Left lung (tissue), 10 donors: ENCODE results near the gene PUM1. TPM values are rescaled to one million over a fixed set of nuclear protein-coding genes. Genes with fewer than 3 reads are reported as not detected.
A peak's percentile ranks its signal among the peaks of the same experiment; 100 is the strongest.

ENCODE experiments used
- ATAC-seq: fragments of 200-7000 bp; cut with Tn5 transposase; one replicate; pipeline ENCODE4 v1.9.1; 2020; ENCODE audit warnings: moderate library complexity
- DNase-seq, 4 donors: peaks; one replicate each; pipeline ENCODE4 v3.0.0-alpha.2; 2013 to 2020
- H3K27ac ChIP-seq, 2 donors: fragments of 200-600 bp; sonication (generic) in 1 of 2; one replicate each; pipeline versions ENCODE4 v1.5.0 to v1.8.0; 2020 to 2021
- H3K27me3 ChIP-seq, 2 donors: fragments of 200-600 bp; sonication (generic) in 1 of 2; one replicate each; pipeline versions ENCODE4 v1.5.0 to v1.8.0; 2020 to 2021
- H3K36me3 ChIP-seq, 2 donors: fragments of 200-600 bp; sonication (generic) in 1 of 2; one replicate each; pipeline versions ENCODE4 v1.5.0 to v1.8.0; 2020 to 2021
- H3K4me1 ChIP-seq, 2 donors: fragments of 200-600 bp; one replicate each; pipeline ENCODE4 v1.8.0; 2021
- H3K4me3 ChIP-seq, 2 donors: fragments of 200-600 bp; sonication (generic) in 1 of 2; one replicate each; pipeline versions ENCODE4 v1.5.0 to v1.8.0; 2020 to 2021; ENCODE audit warnings: mild to moderate bottlenecking in 1 of 2
- H3K9me3 ChIP-seq, 2 donors: fragments of 200-600 bp; sonication (generic) in 1 of 2; one replicate each; pipeline versions ENCODE4 v1.5.0 to v1.8.0; 2020 to 2021
- CTCF ChIP-seq, 2 donors: fragments of 200-600 bp; sonication (generic) in 1 of 2; IDR thresholded peaks; one replicate each; pipeline versions ENCODE4 v1.5.0 to v1.8.0; 2021; ENCODE audit warnings: antibody characterized with exemption in 2 of 2
- intact Hi-C, 2 donors: fragments of 100-400 bp; cut with DNase I; formaldehyde crosslinking; loops; one replicate each; pipeline versions ENCODE4 v1.11.2 to v1.14.2; 2022
- polyA plus RNA-seq, 6 donors: library from polyadenylated mRNA; unstranded; fragments of 120-200 nt; gene quantifications; one replicate each; pipeline ENCODE4 v1.2.1, GENCODE V29; 2013; ENCODE audit not compliant: insufficient read length in 6 of 6
- total RNA-seq, 2 donors: library from RNA; stranded (reverse); fragmentation: NEBNext Ultra II Directional; extraction: Animal tissue kit (Norgen Biotek cat#: 25700); gene quantifications; one replicate each; pipeline ENCODE4 v1.2.1, GENCODE V29; 2021
- donor health status: DM: no; HTN: yes; CAD: no.
- donor health status: DM: no; HTN: no; CAD: no.

The PUM1 gene
- total and polyA plus RNA-seq, 8 donors = 96.7 to 125 (median 108) TPM

- Histone ChIP-seq H3K4me3 (no peak overlapping the region), H3K9me3 (no peaks in the 10 kb centered on the region), H3K4me1 (no peaks in the 10 kb centered on the region), H3K27me3 (no peaks in the 10 kb centered on the region), H3K27ac (no peak overlapping the region), H3K36me3 (peaks cover 0 to 86% of the 10 kb centered on the region in 2 donors)
- ATAC-seq (no peak), DNase-seq (no peak)
- no peak for TF ChIP-seq CTCF (IDR thresholded peaks at IDR 0.05)
- intact Hi-C loops = no loop called here
Measured at GRCh38 chr1:30934613-30935012, 130.9 kb downstream of the PUM1 start.

- TF ChIP-seq CTCF (IDR thresholded peaks at IDR 0.05) = no peak
- Histone ChIP-seq H3K27me3 (no peaks in the 10 kb centered on the region), H3K4me3 (no peak overlapping the region), H3K36me3 (peaks cover 0 to 78% of the 10 kb centered on the region in 2 donors), H3K4me1 (no peaks in the 10 kb centered on the region), H3K9me3 (no peaks in the 10 kb centered on the region), H3K27ac (no peak overlapping the region)
- ATAC-seq = peak; percentile 3
- intact Hi-C loops = no loop called here
- peak in 1 of 4 donors; percentile 37 for DNase-seq
Measured at GRCh38 chr1:30933874-30934252, 131.7 kb downstream of the PUM1 start.

DNA sequence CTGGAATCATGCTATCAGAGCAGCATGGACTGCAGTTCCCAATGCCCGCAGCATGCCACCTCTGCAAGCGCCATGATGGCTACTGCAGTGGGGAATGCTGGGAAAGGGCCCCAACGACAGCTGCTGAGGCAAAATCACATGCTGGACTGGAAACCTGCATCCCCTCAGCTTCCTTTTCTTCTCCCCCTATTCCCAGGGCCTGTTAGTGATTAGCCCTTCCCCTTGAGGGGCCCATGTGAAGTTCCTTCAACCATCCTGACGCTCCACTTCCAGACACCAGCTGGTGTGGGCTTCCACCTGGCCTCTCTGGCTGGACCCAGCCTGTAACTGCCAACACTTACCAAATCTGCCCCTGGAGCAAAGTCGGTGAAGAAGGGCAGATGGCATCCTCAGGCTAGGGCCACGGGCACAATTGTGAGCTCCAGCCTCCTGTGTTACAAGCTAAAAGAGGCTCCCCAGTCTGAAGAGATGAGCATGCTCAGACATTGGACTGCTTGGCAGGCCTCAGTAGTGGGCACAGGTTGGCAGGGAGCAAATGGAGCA is 134.8 kb downstream of the PUM1 start:
- H3K27me3 ChIP-seq = no peaks in the 10 kb centered on the region
- peaks cover 0 to 50% of the 10 kb centered on the region in 2 donors for H3K36me3 ChIP-seq
- no peaks in the 10 kb centered on the region for H3K9me3 ChIP-seq
- DNase-seq (peak in 1 of 4 donors; percentile 25), ATAC-seq (no peak)
- no peak overlapping the region for H3K4me3 ChIP-seq
- H3K27ac ChIP-seq = no peak overlapping the region
- intact Hi-C loops = no loop called here
- no peaks in the 10 kb centered on the region for H3K4me1 ChIP-seq
- TF ChIP-seq CTCF (IDR thresholded peaks at IDR 0.05) = no peak

DNA sequence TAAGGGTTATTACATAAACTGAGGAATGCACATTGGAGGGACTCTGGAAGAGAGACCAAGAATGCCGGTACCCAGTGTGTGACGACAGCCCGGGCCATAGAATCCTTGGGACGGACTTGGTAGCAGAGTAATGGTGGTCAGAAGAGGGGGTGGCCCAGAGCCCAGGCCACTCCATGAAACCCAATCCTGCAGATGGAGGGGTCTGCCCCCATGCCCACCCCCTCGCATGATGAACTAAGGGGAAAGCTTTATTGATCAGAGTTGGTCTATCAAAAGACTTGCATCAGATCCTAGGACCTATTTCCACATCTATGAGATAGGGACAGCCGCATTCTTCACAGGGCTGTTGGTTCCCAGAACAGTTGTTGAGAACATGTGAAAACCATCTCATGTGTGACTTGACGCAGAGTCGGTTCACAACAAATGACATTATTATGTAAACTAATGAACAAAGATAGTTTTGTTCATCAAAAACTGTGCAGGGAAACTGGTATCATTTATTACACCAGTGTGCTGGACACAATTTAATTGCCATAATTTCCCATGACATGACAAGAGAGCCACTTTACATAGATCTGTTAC is 135.5 kb downstream of the PUM1 start:
- intact Hi-C loops = no loop called here
- ATAC-seq (peak; percentile 4), DNase-seq (peak in 1 of 4 donors; percentile 12)
- Histone ChIP-seq H3K9me3 (no peaks in the 10 kb centered on the region), H3K4me1 (no peaks in the 10 kb centered on the region), H3K36me3 (peaks cover 0 to 45% of the 10 kb centered on the region in 2 donors), H3K4me3 (no peak overlapping the region), H3K27me3 (no peaks in the 10 kb centered on the region), H3K27ac (no peak overlapping the region)
- TF ChIP-seq CTCF (IDR thresholded peaks at IDR 0.05) = no peak

GRCh38 chr1:30929135-30929889 is 136.2 kb downstream of the PUM1 start:
- Histone ChIP-seq H3K27me3 (no peaks in the 10 kb centered on the region), H3K9me3 (no peaks in the 10 kb centered on the region), H3K27ac (no peak overlapping the region), H3K4me3 (no peak overlapping the region), H3K36me3 (peaks cover 0 to 38% of the 10 kb centered on the region in 2 donors), H3K4me1 (no peaks in the 10 kb centered on the region)
- intact Hi-C loops = no loop called here
- peak; percentile 88 for ATAC-seq
- peak in 2 of 4 donors; percentile 4 to 20 for DNase-seq
- peak; percentile 58 to 66 for TF ChIP-seq CTCF (IDR thresholded peaks at IDR 0.05)
